WTC11 (cell line): ENCODE data around the gene RAET1E.

Source experiments
- ARID4B ChIP-seq: sonication (generic); formaldehyde crosslinking; IDR thresholded peaks from 2 replicates; pipeline ENCODE4 v1.8.0; 2023; ENCODE audit warnings: missing genetic modification reagents, mild to moderate bottlenecking, borderline replicate concordance
- ATF6 ChIP-seq: sonication (generic); formaldehyde crosslinking; IDR thresholded peaks from 2 replicates; pipeline ENCODE4 v1.8.1; 2023; ENCODE audit warnings: mild to moderate bottlenecking, missing genetic modification reagents
- CREB1 ChIP-seq: sonication (generic); formaldehyde crosslinking; IDR thresholded peaks from 2 replicates; pipeline ENCODE4 v1.8.0; 2023; ENCODE audit warnings: mild to moderate bottlenecking, missing genetic modification reagents
- CREM ChIP-seq: sonication (generic); formaldehyde crosslinking; IDR thresholded peaks from 2 replicates; pipeline ENCODE4 v1.8.1; 2022; ENCODE audit warnings: mild to moderate bottlenecking, missing genetic modification reagents, moderate library complexity
- CTCF ChIP-seq: fragments of 200-600 bp; IDR thresholded peaks from 2 replicates; pipeline ENCODE4 v1.8.0; 2022; ENCODE audit warnings: antibody characterized with exemption
- E2F1 ChIP-seq: sonication (generic); formaldehyde crosslinking; IDR thresholded peaks from 2 replicates; pipeline ENCODE4 v1.8.0; 2022; ENCODE audit warnings: mild to moderate bottlenecking, missing genetic modification reagents
- ESRRA ChIP-seq: sonication (generic); formaldehyde crosslinking; IDR thresholded peaks from 2 replicates; pipeline ENCODE4 v1.8.1; 2022; ENCODE audit warnings: mild to moderate bottlenecking, missing genetic modification reagents, borderline replicate concordance
- GABPB1 ChIP-seq: sonication (generic); formaldehyde crosslinking; IDR thresholded peaks from 2 replicates; pipeline ENCODE4 v1.8.1; 2023; ENCODE audit warnings: mild to moderate bottlenecking, missing genetic modification reagents
- IRF2 ChIP-seq: sonication (generic); formaldehyde crosslinking; IDR thresholded peaks from 2 replicates; pipeline ENCODE4 v1.8.0; 2022; ENCODE audit warnings: low read depth, missing genetic modification reagents, borderline replicate concordance
- MAX ChIP-seq: sonication (generic); formaldehyde crosslinking; IDR thresholded peaks from 2 replicates; pipeline ENCODE4 v1.8.0; 2022; ENCODE audit warnings: mild to moderate bottlenecking, missing genetic modification reagents
- NFYB ChIP-seq: sonication (generic); formaldehyde crosslinking; conservative IDR thresholded peaks from 2 replicates; pipeline ENCODE4 v1.8.0; 2022; ENCODE audit warnings: low read depth, missing genetic modification reagents
- RORB ChIP-seq: fragments of 250-450 bp; sonication (Bioruptor Pico); IDR thresholded peaks from 2 replicates; pipeline ENCODE4 v1.9.0; 2021; ENCODE audit warnings: mild to moderate bottlenecking
- ZNF121 ChIP-seq: sonication (generic); formaldehyde crosslinking; IDR thresholded peaks from 2 replicates; pipeline ENCODE4 v1.8.0; 2023; ENCODE audit warnings: missing genetic modification reagents

GRCh38 chr6:149924933-149925252, 27.0 kb upstream of the RAET1E start:
- TF ChIP-seq CTCF: no peak
- TF ChIP-seq CREB1 (CRISPR knock-in tag): no peak
- no peak for TF ChIP-seq ZNF121 (CRISPR knock-in tag)
- no peak for TF ChIP-seq GABPB1 (CRISPR knock-in tag)
- no peak for TF ChIP-seq ESRRA (CRISPR knock-in tag)
- TF ChIP-seq ATF6 (CRISPR knock-in tag): no peak
- TF ChIP-seq CREM: no peak
- no peak for TF ChIP-seq RORB (CRISPR knock-in tag)
- no peak for TF ChIP-seq IRF2 (CRISPR knock-in tag)
- no peak for TF ChIP-seq E2F1 (CRISPR knock-in tag)
- no peak for TF ChIP-seq MAX (CRISPR knock-in tag)
- no peak for TF ChIP-seq ARID4B (CRISPR knock-in tag)
- TF ChIP-seq NFYB (CRISPR knock-in tag): no peak
